Measurements from ENCODE around the gene PPM1B. TPM values are rescaled to one million over a fixed set of nuclear protein-coding genes. Genes with fewer than 3 reads are reported as not detected.

The PPM1B gene
- total and polyA plus RNA-seq, 2 of the 13 experiments (the other 11 are each of a cell fraction or from before 2014, with no cell fraction given), result 24.4 to 25.0 TPM

DNA sequence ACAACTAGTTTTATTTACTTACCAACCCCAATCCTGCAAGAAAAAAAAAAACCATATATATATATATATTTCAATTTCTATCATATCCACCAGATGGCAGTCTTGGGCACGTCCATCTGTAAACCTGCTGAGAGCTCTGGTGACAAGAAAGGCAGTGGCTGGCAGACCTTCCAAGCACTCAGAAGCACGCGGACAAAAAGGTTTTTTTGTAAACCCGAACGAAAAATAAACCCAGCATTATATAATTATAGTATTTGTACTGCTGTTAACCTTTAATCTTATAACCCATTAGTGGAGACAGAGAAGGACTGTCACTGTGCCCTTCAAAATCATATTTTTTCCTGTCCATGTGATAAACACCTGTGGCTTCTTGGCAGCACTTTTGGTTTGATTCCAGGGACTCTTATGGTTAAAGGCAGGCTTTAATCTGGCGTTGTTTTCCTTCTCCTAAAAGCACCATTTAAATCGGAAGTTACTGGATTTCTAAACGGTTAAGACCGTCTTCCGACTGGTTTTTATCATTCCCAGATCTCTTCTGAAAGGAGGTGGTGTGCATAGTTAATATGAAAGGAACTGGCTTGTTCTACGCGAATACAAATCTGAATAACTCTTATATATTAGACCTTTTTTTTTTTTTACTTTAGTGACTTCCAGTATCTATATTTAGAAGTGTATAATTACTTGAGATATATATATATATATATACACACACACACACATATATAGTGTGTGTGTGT lies 75.6 kb downstream of the PPM1B start (continued):
- TF ChIP-seq, protein P1, sequence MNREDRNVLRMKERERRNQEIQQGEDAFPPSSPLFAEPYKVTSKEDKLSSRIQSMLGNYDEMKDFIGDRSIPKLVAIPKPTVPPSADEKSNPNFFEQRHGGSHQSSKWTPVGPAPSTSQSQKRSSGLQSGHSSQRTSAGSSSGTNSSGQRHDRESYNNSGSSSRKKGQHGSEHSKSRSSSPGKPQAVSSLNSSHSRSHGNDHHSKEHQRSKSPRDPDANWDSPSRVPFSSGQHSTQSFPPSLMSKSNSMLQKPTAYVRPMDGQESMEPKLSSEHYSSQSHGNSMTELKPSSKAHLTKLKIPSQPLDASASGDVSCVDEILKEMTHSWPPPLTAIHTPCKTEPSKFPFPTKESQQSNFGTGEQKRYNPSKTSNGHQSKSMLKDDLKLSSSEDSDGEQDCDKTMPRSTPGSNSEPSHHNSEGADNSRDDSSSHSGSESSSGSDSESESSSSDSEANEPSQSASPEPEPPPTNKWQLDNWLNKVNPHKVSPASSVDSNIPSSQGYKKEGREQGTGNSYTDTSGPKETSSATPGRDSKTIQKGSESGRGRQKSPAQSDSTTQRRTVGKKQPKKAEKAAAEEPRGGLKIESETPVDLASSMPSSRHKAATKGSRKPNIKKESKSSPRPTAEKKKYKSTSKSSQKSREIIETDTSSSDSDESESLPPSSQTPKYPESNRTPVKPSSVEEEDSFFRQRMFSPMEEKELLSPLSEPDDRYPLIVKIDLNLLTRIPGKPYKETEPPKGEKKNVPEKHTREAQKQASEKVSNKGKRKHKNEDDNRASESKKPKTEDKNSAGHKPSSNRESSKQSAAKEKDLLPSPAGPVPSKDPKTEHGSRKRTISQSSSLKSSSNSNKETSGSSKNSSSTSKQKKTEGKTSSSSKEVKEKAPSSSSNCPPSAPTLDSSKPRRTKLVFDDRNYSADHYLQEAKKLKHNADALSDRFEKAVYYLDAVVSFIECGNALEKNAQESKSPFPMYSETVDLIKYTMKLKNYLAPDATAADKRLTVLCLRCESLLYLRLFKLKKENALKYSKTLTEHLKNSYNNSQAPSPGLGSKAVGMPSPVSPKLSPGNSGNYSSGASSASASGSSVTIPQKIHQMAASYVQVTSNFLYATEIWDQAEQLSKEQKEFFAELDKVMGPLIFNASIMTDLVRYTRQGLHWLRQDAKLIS (CRISPR knock-in tag; IDR thresholded peaks at IDR 0.05), result no peak
- TF ChIP-seq, protein P2, sequence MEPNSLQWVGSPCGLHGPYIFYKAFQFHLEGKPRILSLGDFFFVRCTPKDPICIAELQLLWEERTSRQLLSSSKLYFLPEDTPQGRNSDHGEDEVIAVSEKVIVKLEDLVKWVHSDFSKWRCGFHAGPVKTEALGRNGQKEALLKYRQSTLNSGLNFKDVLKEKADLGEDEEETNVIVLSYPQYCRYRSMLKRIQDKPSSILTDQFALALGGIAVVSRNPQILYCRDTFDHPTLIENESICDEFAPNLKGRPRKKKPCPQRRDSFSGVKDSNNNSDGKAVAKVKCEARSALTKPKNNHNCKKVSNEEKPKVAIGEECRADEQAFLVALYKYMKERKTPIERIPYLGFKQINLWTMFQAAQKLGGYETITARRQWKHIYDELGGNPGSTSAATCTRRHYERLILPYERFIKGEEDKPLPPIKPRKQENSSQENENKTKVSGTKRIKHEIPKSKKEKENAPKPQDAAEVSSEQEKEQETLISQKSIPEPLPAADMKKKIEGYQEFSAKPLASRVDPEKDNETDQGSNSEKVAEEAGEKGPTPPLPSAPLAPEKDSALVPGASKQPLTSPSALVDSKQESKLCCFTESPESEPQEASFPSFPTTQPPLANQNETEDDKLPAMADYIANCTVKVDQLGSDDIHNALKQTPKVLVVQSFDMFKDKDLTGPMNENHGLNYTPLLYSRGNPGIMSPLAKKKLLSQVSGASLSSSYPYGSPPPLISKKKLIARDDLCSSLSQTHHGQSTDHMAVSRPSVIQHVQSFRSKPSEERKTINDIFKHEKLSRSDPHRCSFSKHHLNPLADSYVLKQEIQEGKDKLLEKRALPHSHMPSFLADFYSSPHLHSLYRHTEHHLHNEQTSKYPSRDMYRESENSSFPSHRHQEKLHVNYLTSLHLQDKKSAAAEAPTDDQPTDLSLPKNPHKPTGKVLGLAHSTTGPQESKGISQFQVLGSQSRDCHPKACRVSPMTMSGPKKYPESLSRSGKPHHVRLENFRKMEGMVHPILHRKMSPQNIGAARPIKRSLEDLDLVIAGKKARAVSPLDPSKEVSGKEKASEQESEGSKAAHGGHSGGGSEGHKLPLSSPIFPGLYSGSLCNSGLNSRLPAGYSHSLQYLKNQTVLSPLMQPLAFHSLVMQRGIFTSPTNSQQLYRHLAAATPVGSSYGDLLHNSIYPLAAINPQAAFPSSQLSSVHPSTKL (CRISPR knock-in tag; IDR thresholded peaks at IDR 0.05), result peak; percentile 28; the same call in 1 of the 2 replicates
- peak; percentile 47; the same call in 1 of the 2 replicates for TF ChIP-seq ZSCAN9 (CRISPR knock-in tag; IDR thresholded peaks at IDR 0.05; ENCODE audit: borderline replicate concordance)
- 0 out of 2 replicates have a peak, but pooled peaks have one; percentile 25 for TF ChIP-seq RAD21 (CRISPR knock-in tag; IDR thresholded peaks at IDR 0.05)
- TF ChIP-seq ZNF605 (CRISPR knock-in tag; IDR thresholded peaks at IDR 0.05), result no peak
- TF ChIP-seq, protein P3, sequence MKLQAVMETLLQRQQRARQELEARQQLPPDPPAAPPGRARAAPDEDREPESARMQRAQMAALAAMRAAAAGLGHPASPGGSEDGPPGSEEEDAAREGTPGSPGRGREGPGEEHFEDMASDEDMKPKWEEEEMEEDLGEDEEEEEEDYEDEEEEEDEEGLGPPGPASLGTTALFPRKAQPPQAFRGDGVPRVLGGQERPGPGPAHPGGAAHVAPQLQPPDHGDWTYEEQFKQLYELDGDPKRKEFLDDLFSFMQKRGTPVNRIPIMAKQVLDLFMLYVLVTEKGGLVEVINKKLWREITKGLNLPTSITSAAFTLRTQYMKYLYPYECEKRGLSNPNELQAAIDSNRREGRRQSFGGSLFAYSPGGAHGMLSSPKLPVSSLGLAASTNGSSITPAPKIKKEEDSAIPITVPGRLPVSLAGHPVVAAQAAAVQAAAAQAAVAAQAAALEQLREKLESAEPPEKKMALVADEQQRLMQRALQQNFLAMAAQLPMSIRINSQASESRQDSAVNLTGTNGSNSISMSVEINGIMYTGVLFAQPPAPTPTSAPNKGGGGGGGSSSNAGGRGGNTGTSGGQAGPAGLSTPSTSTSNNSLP (IDR thresholded peaks at IDR 0.05; ENCODE audit: low read depth, low read length), result peak; percentile 73
- TF ChIP-seq ZFP36L1 (CRISPR knock-in tag; IDR thresholded peaks at IDR 0.05), result no peak
- peak; percentile 18; the same call in 1 of the 2 replicates for TF ChIP-seq SOX5 (CRISPR knock-in tag; IDR thresholded peaks at IDR 0.05; ENCODE audit: borderline replicate concordance)
